Measurements from ENCODE around the gene SRPRB. TPM values are rescaled to one million over a fixed set of nuclear protein-coding genes. Genes with fewer than 3 reads are reported as not detected.

Gene SRPRB
- total RNA-seq, 1 donor from 2014 or later: 7.6 TPM

DNA sequence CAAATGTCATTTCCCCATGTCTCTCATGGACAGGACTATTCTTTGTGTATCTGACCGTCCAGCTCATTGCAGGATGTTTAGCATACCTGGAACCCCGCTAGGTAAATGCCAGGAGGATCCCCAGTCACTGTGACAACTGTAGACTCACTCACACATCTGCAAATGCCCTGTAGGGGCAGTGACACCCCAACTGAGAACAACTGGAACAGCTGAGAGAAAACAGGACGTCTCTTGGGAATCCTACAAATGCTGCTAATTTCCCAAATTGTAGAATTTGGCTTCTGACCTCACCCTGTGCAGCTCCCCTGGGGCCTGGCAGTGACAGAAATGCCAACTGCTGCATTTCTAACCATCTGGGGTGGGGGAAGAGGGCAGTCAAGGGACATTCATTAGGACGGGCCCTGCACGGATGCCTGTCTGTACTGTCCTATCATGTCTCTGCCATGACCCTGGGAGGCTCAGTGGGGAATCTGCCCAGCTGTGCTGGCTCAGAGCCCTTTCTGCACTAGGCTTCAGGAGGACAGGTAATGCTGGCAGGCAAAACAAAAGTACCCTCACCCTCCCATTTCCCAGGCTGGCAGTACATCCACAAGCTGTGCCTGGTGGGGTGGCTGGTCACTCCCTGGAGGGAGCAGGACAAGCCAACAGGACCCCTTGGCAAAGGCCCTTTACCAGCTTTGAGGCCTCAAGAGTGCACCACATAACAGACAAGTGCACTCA, 59.7 kb downstream of the SRPRB start:
- intact Hi-C loops (cut with DNase I): no loop called here
- no peaks in the 10 kb centered on the region for H3K36me3 ChIP-seq
- H3K4me1 ChIP-seq: no peaks in the 10 kb centered on the region
- no peaks in the 10 kb centered on the region for H3K9me3 ChIP-seq
- H3K27ac ChIP-seq: no peak overlapping the region
- DNase-seq (ENCODE audit: extremely low spot score in 2 of 2): no peak
- no peak overlapping the region for H3K4me3 ChIP-seq
- no peaks in the 10 kb centered on the region for H3K27me3 ChIP-seq
- TF ChIP-seq, protein P1, sequence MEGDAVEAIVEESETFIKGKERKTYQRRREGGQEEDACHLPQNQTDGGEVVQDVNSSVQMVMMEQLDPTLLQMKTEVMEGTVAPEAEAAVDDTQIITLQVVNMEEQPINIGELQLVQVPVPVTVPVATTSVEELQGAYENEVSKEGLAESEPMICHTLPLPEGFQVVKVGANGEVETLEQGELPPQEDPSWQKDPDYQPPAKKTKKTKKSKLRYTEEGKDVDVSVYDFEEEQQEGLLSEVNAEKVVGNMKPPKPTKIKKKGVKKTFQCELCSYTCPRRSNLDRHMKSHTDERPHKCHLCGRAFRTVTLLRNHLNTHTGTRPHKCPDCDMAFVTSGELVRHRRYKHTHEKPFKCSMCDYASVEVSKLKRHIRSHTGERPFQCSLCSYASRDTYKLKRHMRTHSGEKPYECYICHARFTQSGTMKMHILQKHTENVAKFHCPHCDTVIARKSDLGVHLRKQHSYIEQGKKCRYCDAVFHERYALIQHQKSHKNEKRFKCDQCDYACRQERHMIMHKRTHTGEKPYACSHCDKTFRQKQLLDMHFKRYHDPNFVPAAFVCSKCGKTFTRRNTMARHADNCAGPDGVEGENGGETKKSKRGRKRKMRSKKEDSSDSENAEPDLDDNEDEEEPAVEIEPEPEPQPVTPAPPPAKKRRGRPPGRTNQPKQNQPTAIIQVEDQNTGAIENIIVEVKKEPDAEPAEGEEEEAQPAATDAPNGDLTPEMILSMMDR (IDR thresholded peaks at IDR 0.05): no peak
- TF ChIP-seq POLR2A (IDR thresholded peaks at IDR 0.05): no peak
- no peak for TF ChIP-seq POLR2AphosphoS5 (IDR thresholded peaks at IDR 0.05; ENCODE audit: insufficient read depth in 1 of 2, low read depth in 1 of 2)

DNA sequence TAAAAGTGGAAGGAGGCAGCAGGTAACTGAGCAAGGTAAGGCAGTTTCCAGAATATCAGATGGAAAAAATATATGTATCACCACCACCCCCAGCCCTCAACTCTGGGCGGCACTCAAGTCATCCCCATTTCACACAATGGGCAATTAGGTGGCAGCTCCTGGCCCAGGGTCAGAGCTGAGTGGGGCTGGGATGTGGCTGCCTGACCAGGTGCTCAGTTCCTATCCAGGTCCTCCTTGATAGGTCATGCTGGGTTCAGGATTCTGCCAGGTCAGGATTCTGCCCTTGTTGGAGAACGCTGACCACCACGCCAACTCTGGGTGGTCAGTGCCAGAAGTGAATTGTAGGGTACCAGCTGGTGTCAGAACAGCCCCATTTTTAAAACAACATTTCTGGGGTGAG, 60.5 kb downstream of the SRPRB start:
- no peak for DNase-seq (ENCODE audit: extremely low spot score in 2 of 2)
- no peaks in the 10 kb centered on the region for H3K9me3 ChIP-seq
- no peaks in the 10 kb centered on the region for H3K27me3 ChIP-seq
- H3K27ac ChIP-seq: no peak overlapping the region
- H3K36me3 ChIP-seq: no peaks in the 10 kb centered on the region
- TF ChIP-seq POLR2A (IDR thresholded peaks at IDR 0.05) (no peak), POLR2AphosphoS5 (IDR thresholded peaks at IDR 0.05; ENCODE audit: insufficient read depth in 1 of 2, low read depth in 1 of 2) (no peak)
- TF ChIP-seq, protein P1 (IDR thresholded peaks at IDR 0.05): no peak
- H3K4me1 ChIP-seq: no peaks in the 10 kb centered on the region
- intact Hi-C loops (cut with DNase I): no loop called here
- H3K4me3 ChIP-seq: no peak overlapping the region

DNA sequence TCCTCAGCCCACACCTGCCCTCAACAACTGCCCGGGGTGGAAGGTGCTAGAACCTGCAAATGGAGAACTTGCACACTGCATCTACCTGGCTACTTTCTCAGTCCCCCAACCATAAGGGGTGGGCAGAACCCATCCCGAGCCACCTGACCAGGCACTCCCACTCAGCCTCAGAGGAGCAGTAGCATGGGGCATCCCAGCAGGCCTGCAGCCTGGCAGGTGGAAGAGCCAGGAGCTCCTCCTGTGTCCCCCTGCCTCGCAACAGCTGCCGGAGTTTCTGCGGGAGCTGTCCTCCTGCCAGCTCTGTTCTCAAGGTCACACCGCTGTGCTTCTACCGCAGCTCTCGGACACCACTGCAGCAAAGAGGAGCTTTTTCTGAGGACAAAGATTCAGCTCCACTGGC, 62.6 kb downstream of the SRPRB start:
- no peak for TF ChIP-seq POLR2A (IDR thresholded peaks at IDR 0.05)
- TF ChIP-seq, protein P1 (IDR thresholded peaks at IDR 0.05): no peak
- TF ChIP-seq POLR2AphosphoS5 (IDR thresholded peaks at IDR 0.05; ENCODE audit: insufficient read depth in 1 of 2, low read depth in 1 of 2): no peak
- DNase-seq (ENCODE audit: extremely low spot score in 2 of 2): no peak
- Histone ChIP-seq H3K4me3 (no peak overlapping the region), H3K27ac (no peak overlapping the region), H3K9me3 (no peaks in the 10 kb centered on the region), H3K27me3 (no peaks in the 10 kb centered on the region), H3K4me1 (no peaks in the 10 kb centered on the region), H3K36me3 (no peaks in the 10 kb centered on the region)
- intact Hi-C loops (cut with DNase I): no loop called here

DNA sequence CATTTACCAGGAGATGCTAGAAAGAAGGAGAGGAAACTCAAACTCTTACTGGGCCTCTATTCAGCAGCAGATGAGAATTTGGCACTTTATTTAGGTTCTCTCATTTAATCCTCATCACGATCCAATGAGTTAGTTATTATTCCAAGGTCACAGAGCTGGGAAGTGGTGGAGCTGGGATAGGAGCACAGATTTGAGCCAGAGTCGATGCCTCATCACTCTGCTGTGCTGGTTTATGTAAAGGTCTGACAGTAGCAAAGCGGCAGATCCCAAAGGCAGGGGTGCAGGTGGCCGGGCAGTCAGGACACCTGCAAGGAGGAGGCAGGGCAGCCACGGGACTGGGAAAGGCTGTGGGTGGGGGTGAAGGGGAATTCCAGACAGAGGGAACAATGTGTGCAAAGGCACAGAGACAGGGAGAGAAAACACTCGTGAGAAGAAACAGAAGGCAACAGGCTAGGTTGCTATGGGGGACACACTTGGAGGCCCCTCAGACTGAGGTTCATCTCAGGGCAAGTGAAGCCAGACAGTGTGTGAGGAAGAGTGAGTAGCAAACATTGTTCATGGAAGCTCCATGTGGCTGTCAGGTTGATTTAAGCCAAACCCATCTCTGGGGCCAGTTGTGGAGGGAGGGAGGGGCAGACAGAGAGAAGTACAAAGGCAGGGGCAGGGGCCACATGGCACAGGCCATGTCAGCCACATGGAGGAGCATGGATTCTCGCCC, 63.3 kb downstream of the SRPRB start:
- TF ChIP-seq POLR2A (IDR thresholded peaks at IDR 0.05) (no peak), POLR2AphosphoS5 (IDR thresholded peaks at IDR 0.05; ENCODE audit: insufficient read depth in 1 of 2, low read depth in 1 of 2) (no peak)
- TF ChIP-seq, protein P1 (IDR thresholded peaks at IDR 0.05): no peak
- intact Hi-C loops (cut with DNase I): no loop called here
- H3K36me3 ChIP-seq: no peaks in the 10 kb centered on the region

DNA sequence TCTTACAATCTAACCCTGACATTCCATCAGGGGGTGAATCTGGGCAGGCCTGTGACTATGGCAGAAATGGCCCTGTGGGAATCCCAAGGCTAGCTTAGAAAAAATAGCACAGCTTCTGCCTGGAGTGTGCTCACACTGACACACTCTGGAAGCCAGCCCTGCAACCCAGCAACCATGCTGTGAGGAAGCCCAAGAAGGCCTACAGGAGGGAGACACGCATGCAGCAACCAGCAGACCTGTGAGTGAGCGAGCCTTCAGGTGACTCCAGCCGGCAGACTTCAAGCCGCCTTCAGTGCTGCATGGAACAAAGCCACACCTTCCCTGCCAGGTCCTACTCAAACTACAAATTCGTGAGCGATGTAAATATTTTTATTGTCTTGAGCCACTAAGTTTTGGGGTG, 64.0 kb downstream of the SRPRB start:
- Histone ChIP-seq H3K4me1 (no peaks in the 10 kb centered on the region), H3K27me3 (no peaks in the 10 kb centered on the region), H3K9me3 (no peaks in the 10 kb centered on the region), H3K4me3 (no peak overlapping the region), H3K36me3 (no peaks in the 10 kb centered on the region), H3K27ac (no peak overlapping the region)
- DNase-seq (ENCODE audit: extremely low spot score in 2 of 2): no peak
- TF ChIP-seq POLR2AphosphoS5 (IDR thresholded peaks at IDR 0.05; ENCODE audit: insufficient read depth in 1 of 2, low read depth in 1 of 2) (no peak), POLR2A (IDR thresholded peaks at IDR 0.05) (no peak)
- TF ChIP-seq, protein P1 (IDR thresholded peaks at IDR 0.05): no peak
- intact Hi-C loops (cut with DNase I): no loop called here

More for the DNA sequence above, 63.3 kb downstream of the SRPRB start:
- no peak overlapping the region for H3K27ac ChIP-seq
- DNase-seq (ENCODE audit: extremely low spot score in 2 of 2): no peak
- H3K4me1 ChIP-seq: no peaks in the 10 kb centered on the region
- no peak overlapping the region for H3K4me3 ChIP-seq
- H3K9me3 ChIP-seq: no peaks in the 10 kb centered on the region
- no peaks in the 10 kb centered on the region for H3K27me3 ChIP-seq
